Testis (tissue), 2 donors: ENCODE data around the gene FOXN3.

ENCODE experiments used
- CTCF ChIP-seq, 3 experiments: fragments of 450-650 bp in 2 of 3; fragments of 200-600 bp in 1 of 3; sonication (generic) in 1 of 3; IDR thresholded peaks; one replicate each; pipeline ENCODE4 v1.5.1; 2016 to 2019; ENCODE audit warnings: antibody characterized with exemption in 3 of 3, mild to moderate bottlenecking in 2 of 3, moderate library complexity in 1 of 3
- POLR2A ChIP-seq: fragments of 450-650 bp; IDR thresholded peaks from one replicate; pipeline ENCODE4 v1.6.1; 2017; ENCODE audit warnings: antibody characterized with exemption, mild to moderate bottlenecking, moderate library complexity

- TF ChIP-seq POLR2A, result no peak
- no peak for TF ChIP-seq CTCF (IDR thresholded peaks at IDR 0.05)
Observed at GRCh38 chr14:89405712-89406111, 11.3 kb downstream of the FOXN3 start.
